NB4 (cell line): Measurements from ENCODE around the gene ADPRS.

Experiments
- DNase-seq: peaks from one replicate; pipeline ENCODE4 v3.0.0; 2010; ENCODE audit warnings: low read depth
- H3K4me3 ChIP-seq: one replicate; pipeline ENCODE4 v1.5.1; 2011; ENCODE audit warnings: mild to moderate bottlenecking, low read depth, low read length, moderate library complexity
- MYC ChIP-seq: IDR thresholded peaks from 2 replicates; pipeline ENCODE4 v1.6.1; 2011; ENCODE audit warnings: low read depth, low read length
- POLR2A ChIP-seq: IDR thresholded peaks from 2 replicates; pipeline ENCODE4 v1.6.1; 2011; ENCODE audit warnings: mild to moderate bottlenecking; ENCODE audit not compliant: insufficient read length; ENCODE audit errors: extremely low read depth
- TF ChIP-seq, protein P1 (sequence below): IDR thresholded peaks from 2 replicates; pipeline ENCODE4 v1.6.1; 2011; ENCODE audit warnings: low read depth, low read length
- TF ChIP-seq, protein P2 (sequence below): IDR thresholded peaks from one replicate; pipeline ENCODE4 v1.5.1; 2012; ENCODE audit warnings: low read depth, low read length

Gene ADPRS

DNA sequence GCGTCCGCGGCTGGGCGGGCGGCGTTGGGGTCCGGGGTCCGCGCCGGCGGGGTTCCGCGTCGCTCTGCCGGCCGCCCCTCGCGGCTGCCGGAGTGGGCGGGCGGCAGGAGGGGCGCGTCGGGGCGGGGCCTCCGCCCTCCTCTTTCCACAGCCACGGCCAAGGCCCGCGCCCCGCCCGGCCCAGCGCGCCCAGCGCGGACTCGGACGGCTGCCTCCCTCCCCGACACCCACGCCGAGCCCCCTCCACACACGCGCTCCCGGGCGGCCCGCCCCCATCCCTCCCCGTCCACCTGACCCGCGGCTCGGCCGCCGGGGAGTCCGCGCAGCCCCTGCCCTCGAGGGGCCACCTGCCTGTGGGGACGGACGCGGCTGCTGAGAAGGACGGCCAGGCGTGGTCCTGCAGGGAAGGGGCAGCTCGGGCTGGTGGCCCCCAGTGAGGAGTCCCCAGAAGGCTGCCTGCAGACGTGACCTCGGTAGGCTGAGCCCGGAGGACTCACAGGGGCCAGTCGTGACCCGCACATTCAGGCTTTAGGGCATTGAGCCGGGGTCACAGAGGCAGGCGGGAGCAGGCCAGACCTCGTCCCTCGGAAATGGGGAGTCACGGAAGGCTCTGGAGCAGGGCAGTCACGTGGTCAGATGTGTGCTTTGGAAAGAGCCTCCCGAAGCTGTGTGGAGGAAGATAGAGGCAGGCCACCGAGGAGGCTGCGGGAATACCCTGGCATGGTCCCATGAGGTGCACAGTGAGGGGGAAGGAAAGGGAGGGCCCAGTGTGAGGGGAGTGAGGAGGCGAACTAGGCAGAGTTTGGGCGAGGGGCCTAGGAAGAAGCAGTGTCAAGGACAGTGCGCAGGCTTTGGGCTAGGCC lies 36.7 kb downstream of the ADPRS start, which contains the start of gene COL8A2:
COL8A2 (minus strand) TSS at position 94 of the 863 bp plus-strand sequence. CDS start 24,980 bp downstream, outside the sequence.
- H3K4me3 ChIP-seq = no peak within 1 kb of the TSS
- DNase-seq = no peak
- TF ChIP-seq MYC = no peak

DNA sequence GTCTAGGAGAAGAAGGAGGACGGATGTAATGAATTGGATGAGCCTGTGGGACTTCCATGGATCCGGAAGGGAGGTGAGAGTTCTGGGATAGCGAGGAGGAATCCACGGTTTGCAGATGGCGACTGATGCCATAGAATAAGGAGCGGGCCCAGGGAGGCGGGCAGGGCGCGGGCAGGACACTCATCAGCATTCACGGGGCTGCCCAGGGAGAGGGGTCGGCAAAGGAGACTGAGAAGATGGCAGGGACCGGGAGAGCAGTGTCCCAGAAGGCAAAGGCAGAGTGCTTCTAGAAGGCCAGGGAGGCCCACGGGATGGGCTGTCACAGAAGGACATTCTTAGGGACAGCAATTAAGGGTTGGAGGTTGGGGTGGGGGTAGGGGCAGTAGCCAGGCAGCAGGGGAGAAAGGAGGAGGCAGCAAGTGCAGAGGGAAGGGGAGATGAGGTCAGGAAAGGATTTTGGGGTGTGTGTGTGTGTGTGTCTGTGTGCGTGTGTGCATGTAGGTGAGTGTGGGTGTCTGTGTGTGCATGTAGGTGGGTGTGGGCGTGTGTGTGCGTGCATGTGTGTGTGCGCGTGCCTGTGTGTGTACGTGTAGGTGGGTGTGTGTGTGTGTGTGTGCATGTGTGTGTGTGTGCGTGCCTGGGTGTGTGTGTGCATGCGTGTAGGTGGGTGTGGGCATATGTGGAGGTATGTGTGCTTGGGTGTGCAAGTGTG lies 37.5 kb downstream of the ADPRS start:
- TF ChIP-seq POLR2A (no peak), MYC (no peak)
- TF ChIP-seq, protein P1, sequence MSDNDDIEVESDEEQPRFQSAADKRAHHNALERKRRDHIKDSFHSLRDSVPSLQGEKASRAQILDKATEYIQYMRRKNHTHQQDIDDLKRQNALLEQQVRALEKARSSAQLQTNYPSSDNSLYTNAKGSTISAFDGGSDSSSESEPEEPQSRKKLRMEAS = no peak
- TF ChIP-seq, protein P2, sequence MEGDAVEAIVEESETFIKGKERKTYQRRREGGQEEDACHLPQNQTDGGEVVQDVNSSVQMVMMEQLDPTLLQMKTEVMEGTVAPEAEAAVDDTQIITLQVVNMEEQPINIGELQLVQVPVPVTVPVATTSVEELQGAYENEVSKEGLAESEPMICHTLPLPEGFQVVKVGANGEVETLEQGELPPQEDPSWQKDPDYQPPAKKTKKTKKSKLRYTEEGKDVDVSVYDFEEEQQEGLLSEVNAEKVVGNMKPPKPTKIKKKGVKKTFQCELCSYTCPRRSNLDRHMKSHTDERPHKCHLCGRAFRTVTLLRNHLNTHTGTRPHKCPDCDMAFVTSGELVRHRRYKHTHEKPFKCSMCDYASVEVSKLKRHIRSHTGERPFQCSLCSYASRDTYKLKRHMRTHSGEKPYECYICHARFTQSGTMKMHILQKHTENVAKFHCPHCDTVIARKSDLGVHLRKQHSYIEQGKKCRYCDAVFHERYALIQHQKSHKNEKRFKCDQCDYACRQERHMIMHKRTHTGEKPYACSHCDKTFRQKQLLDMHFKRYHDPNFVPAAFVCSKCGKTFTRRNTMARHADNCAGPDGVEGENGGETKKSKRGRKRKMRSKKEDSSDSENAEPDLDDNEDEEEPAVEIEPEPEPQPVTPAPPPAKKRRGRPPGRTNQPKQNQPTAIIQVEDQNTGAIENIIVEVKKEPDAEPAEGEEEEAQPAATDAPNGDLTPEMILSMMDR = no peak
- H3K4me3 ChIP-seq = no peak overlapping the region
- DNase-seq = no peak

DNA sequence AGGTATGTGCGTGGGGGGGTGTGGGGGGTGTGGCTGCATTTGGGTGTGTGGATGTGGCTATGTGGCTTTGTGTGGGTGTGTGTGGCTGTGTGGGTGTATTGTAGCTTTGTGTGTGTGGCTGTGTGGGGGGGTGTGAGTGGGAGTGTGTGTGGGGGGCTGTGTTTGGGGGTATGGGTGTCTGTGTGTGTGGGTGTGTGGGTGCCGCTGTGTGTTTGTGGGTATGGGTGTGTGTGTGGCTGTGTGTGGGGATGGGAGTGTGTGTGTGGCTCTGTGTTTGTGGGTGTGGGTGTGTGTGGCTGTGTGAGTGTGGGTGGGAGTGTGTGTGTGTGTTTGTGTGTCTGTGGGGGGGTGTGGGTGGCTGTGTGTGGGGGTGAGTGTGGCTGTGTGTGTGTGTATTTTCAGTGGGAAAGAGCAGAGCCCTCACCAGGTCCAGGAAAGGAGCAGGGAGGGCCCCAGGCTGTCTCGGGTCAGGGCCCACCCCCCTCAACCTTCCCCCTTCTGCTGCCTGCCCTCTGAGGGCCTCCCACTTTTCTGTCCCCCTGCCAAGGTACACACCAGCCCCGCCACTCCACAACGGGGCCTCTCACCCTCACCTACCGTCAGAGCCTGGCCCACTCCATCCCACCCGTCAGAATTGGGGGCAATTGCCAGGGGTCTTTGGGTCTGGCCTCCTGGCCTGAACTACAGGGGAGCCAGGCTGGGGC lies 38.3 kb downstream of the ADPRS start:
- TF ChIP-seq, protein P2 = no peak
- TF ChIP-seq MYC (no peak), POLR2A (no peak)
- TF ChIP-seq, protein P1 = no peak
- no peak overlapping the region for H3K4me3 ChIP-seq

DNA sequence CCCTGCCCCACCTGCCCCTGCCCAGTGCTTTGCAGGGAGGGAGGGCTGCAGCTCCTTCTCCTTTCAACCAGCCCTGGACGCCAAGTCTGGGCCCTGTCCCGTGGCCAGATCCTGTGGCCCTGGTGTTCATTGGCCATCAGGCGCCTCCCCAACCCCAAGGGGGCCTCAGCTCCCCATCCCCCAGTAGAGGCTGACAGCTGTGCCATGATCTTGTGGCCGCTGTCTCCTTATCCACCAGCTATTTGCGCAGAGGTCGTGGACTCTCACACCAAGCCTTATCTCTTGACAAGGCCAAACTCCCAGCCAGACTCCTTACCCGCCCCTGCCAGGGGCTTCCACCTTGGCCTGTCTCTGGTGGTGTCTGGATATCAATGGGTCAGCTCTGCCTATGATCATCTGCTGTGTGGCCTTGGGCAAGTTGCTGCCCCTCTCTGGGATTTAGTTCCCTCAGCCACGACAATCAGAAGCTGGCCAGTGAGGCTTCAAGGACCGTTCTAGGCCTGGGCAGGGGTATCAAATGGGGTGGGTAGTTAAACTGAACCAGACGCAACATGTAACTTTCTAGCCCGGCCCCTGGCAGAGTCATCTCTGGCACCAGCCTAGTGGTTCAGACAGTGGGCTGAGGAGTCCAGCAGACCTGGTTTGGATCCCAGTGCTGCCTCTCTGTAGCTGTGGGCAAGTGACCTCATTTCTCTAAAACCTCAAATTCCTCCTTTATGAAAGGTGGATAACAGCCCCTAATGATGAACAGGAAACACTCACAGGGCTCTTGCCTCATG lies 39.6 kb downstream of the ADPRS start:
- DNase-seq = no peak

More for the DNA sequence above, 38.3 kb downstream of the ADPRS start:
- DNase-seq = no peak

DNA sequence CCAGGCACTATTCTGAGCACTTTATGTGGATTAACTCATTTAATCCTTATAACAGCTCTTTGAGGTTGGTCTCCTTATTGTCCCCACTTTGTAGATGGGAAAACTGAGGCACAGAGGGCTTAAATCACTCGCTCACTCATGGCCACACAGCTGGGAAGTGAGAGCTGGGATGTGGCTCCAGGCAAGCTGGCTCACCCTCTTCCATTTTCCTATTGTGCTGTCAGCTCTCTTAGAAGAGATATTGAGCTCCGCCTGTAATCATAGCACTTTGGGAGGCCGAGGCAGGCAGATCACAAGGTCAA lies 40.2 kb downstream of the ADPRS start:
- TF ChIP-seq, protein P1 = no peak
- TF ChIP-seq POLR2A = no peak
- TF ChIP-seq, protein P2 = no peak
- TF ChIP-seq MYC = no peak
- DNase-seq = no peak

More for the DNA sequence above, 39.6 kb downstream of the ADPRS start:
- TF ChIP-seq, protein P1 = no peak
- TF ChIP-seq, protein P2 = no peak
- TF ChIP-seq POLR2A (no peak), MYC (no peak)
- no peak overlapping the region for H3K4me3 ChIP-seq

More for the DNA sequence above, 40.2 kb downstream of the ADPRS start:
- no peak overlapping the region for H3K4me3 ChIP-seq
